Lower leg skin (tissue), 4 donors: ENCODE measurements around the gene GRIK5. TPM values are rescaled to one million over a fixed set of nuclear protein-coding genes. Genes with fewer than 3 reads are reported as not detected.
A peak's percentile ranks its signal among the peaks of the same experiment; 100 is the strongest.

Experiments
- DNase-seq, 2 donors: peaks; one replicate each; pipeline ENCODE4 v3.0.0-alpha.2; 2019; ENCODE audit warnings: low spot score in 2 of 2
- H3K4me3 ChIP-seq: fragments of 200-600 bp; sonication (generic); 2 replicates; pipeline ENCODE4 v1.5.1; 2017; ENCODE audit warnings: mild to moderate bottlenecking, low read depth; ENCODE audit not compliant: poor library complexity, severe bottlenecking
- POLR2A ChIP-seq, 2 donors: fragments of 450-650 bp; IDR thresholded peaks; one replicate each; pipeline ENCODE4 v1.6.1; 2016 to 2017; ENCODE audit warnings: antibody characterized with exemption in 2 of 2, mild to moderate bottlenecking in 1 of 2, moderate library complexity in 1 of 2
- WGBS, 2 donors: methylation state at CpG; one replicate each; pipeline ENCODE4 v1.1.5; 2018; 5-methylcytosine and 5-hydroxymethylcytosine counted together
- intact Hi-C: fragments of 100-400 bp; cut with DNase I; formaldehyde crosslinking; loops from one replicate; pipeline ENCODE4 v1.15.0; 2023; ENCODE audit warnings: low total_unique reads
- total RNA-seq, 4 donors: library from RNA; depleted of rRNA; stranded (reverse); fragments of >200 nt; gene quantifications; one replicate each; pipeline ENCODE4 v1.1.0, GENCODE V29; 2016
- TF ChIP-seq, protein P1 (sequence below), 3 donors: fragments of 450-650 bp; IDR thresholded peaks; one replicate each; pipeline ENCODE4 v1.5.1; 2016; ENCODE audit warnings: antibody characterized with exemption in 3 of 3, mild to moderate bottlenecking in 3 of 3, moderate library complexity in 2 of 3

GRIK5 gene
- total RNA-seq, 4 donors from 2014 or later: 0.11 to 1.4 (median 0.82) TPM

DNA sequence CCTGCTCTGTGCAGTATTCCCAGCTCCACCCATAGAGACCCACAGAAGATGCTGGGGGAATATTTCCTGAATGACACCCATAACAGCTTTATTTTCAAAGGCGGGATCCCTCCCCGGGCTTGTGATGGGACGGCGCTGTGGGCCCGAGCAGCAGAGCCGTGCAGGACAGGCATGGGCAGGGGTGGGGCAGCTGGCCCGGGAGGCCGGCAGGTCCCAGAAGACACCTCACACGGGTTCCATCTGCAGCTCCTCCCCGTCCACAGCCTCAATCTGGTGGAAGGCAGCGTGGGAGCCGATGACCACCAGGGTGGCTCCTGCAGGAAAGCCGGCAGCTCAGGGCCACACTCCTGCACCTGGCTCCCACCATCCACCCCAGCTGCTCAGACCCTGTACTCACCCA, 113.4 kb downstream of the GRIK5 start:
- no peak for DNase-seq
- TF ChIP-seq POLR2A (IDR thresholded peaks at IDR 0.05): no peak
- TF ChIP-seq, protein P1, sequence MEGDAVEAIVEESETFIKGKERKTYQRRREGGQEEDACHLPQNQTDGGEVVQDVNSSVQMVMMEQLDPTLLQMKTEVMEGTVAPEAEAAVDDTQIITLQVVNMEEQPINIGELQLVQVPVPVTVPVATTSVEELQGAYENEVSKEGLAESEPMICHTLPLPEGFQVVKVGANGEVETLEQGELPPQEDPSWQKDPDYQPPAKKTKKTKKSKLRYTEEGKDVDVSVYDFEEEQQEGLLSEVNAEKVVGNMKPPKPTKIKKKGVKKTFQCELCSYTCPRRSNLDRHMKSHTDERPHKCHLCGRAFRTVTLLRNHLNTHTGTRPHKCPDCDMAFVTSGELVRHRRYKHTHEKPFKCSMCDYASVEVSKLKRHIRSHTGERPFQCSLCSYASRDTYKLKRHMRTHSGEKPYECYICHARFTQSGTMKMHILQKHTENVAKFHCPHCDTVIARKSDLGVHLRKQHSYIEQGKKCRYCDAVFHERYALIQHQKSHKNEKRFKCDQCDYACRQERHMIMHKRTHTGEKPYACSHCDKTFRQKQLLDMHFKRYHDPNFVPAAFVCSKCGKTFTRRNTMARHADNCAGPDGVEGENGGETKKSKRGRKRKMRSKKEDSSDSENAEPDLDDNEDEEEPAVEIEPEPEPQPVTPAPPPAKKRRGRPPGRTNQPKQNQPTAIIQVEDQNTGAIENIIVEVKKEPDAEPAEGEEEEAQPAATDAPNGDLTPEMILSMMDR (IDR thresholded peaks at IDR 0.05): no peak
- intact Hi-C loops: no loop called here
- 80 to 90% methylated on average over 12 to 13 of the region's 13 CpGs for WGBS, 2 donors
- no peak overlapping the region for H3K4me3 ChIP-seq

DNA sequence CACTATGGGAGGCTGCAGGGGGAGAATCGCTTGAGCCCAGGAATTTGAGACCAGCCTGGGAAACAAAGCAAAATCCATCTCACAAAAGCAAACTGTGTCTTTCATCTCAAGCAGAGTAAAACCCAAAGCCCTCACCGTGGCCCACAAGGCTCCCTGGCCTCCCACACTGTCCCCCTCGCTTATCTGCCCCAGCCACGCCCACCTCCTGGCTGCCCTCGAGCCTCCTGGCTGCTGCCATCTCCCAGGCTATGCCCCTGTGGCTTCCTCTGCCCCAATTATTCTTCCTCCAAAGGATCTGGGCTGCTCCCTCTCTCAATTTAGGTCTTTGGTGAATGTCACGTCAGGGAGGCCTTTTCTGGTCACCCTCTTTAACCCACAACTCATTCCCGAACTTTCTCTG, 114.5 kb downstream of the GRIK5 start:
- 74% methylated on average over 7 of the region's 7 CpGs for WGBS, 2 donors
- TF ChIP-seq, protein P1 (IDR thresholded peaks at IDR 0.05): no peak
- no peak for TF ChIP-seq POLR2A (IDR thresholded peaks at IDR 0.05)
- H3K4me3 ChIP-seq: no peak overlapping the region
- no peak for DNase-seq
- intact Hi-C loops: no loop called here

DNA sequence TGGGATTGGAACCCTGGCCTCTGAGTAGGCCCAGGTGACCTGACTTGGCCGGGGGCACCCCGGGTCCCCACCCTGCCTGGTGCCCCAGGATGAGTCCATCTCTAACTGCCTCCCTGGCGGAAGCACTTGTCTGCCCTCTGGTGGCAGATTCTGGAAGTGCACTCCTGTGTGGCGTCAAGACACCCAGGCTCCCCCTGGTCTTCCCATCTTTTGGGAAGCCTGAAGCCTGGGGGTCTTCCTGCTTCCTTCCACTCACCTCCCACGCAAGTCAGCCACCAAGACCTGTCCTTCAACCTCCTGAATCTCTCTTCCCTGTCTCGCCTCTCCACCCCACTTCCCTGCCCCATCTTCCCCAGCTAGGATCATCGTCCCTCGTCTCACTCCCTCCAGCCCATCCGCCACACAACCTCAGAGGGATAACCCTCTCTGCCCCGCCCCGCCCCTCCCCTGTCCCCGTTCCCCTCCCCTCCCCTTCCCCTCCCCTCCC, 118.3 kb downstream of the GRIK5 start:
- intact Hi-C loops: no loop called here
- 3 to 5% methylated on average over 12 of the region's 12 CpGs for WGBS, 2 donors
- H3K4me3 ChIP-seq: no peak overlapping the region

More for the DNA sequence above, 118.3 kb downstream of the GRIK5 start:
- TF ChIP-seq, protein P1 (IDR thresholded peaks at IDR 0.05): peak in 1 of 3 donors; percentile 95
- no peak for TF ChIP-seq POLR2A (IDR thresholded peaks at IDR 0.05)
- DNase-seq: peak; percentile 52 to 95

Other genes starting within 250 kb of the GRIK5 start
- not detected for gene LYPD4, start 225.5 kb downstream of the GRIK5 start, total RNA-seq
- gene DMRTC2, start 225.2 kb downstream of the GRIK5 start, total RNA-seq: not detected
- 1,000 to 10,000 TPM; 1,327 to 3,048 (median 2,121) TPM for gene RPS19, start 210.0 kb downstream of the GRIK5 start, total RNA-seq
- gene CD79A, start 192.9 kb downstream of the GRIK5 start, total RNA-seq: under 1 TPM in 1 of 4 donors, not detected in 3; 0.81 TPM
- gene ARHGEF1, start 187.0 kb downstream of the GRIK5 start, total RNA-seq: 10 to 100 TPM; 56.9 to 94.3 (median 68.7) TPM
- under 1 TPM in 1 of 4 donors, not detected in 3; 0.16 TPM for gene ERFL, start 141.8 kb downstream of the GRIK5 start, total RNA-seq
- gene RABAC1, start 110.9 kb downstream of the GRIK5 start, total RNA-seq: 100 to 1,000 TPM; 125 to 152 (median 128) TPM
- not detected for gene ATP1A3, start 76.0 kb downstream of the GRIK5 start, total RNA-seq
- 10 to 100 TPM; 28.4 to 52.1 (median 30.8) TPM for gene ZNF574, start 6.0 kb upstream of the GRIK5 start, total RNA-seq
- 1 to 10 TPM in 2 of 4 donors, under 1 TPM in 2; 0.67 to 3.8 (median 1.0) TPM for gene POU2F2, start 62.2 kb upstream of the GRIK5 start, total RNA-seq
- 100 to 1,000 TPM in 2 of 4 donors, 10 to 100 TPM in 2; 82.9 to 135 (median 93.5) TPM for gene DEDD2, start 147.5 kb upstream of the GRIK5 start, total RNA-seq
- gene ZNF526, start 150.1 kb upstream of the GRIK5 start, total RNA-seq: 10 to 100 TPM in 1 of 4 donors, 1 to 10 TPM in 3; 6.9 to 10.7 (median 8.6) TPM
- 10 to 100 TPM; 31.4 to 42.0 (median 34.1) TPM for gene GSK3A, start 172.4 kb upstream of the GRIK5 start, total RNA-seq
- 10 to 100 TPM; 29.9 to 44.0 (median 36.9) TPM for gene ERF, start 184.9 kb upstream of the GRIK5 start, total RNA-seq
- gene CIC, start 199.0 kb upstream of the GRIK5 start, total RNA-seq: 10 to 100 TPM; 57.8 to 90.0 (median 59.0) TPM
- under 1 TPM in 3 of 4 donors, not detected in 1; 0.23 to 0.30 (median 0.29) TPM for gene PRR19, start 231.9 kb upstream of the GRIK5 start, total RNA-seq
- gene PAFAH1B3, start 232.4 kb upstream of the GRIK5 start, total RNA-seq: 10 to 100 TPM in 3 of 4 donors, 1 to 10 TPM in 1; 4.3 to 18.4 (median 14.0) TPM
- gene TMEM145, start 243.1 kb upstream of the GRIK5 start, total RNA-seq: under 1 TPM in 1 of 4 donors, not detected in 3; 0.88 TPM